IMR-90 (cell line): ENCODE results near the gene SCFD1. TPM values are rescaled to one million over a fixed set of nuclear protein-coding genes. Genes with fewer than 3 reads are reported as not detected.

Experiments used
- ATAC-seq: fragments of 200-7000 bp; cut with Tn5 transposase; 2 replicates; pipeline ENCODE4 v1.9.1; 2020; ENCODE audit warnings: low read depth, mild to moderate bottlenecking, moderate library complexity
- BruUV-seq: library from RNA; stranded (reverse); fragments of 400-500 nt; replicated peaks from 2 replicates; lab custom pipeline; 2021; lab: Mats Ljungman, UMichigan
- CTCF ChIA-PET: fragments of 300-600 bp; formaldehyde crosslinking; extraction: SDS; loops from one replicate; lab custom pipeline; 2021; ENCODE audit warnings: antibody characterized with exemption; lab: Yijun Ruan, JAX
- POLR2A ChIA-PET: fragments of 300-600 bp; sonication (Branson Sonifier 250); formaldehyde crosslinking; loops from one replicate; lab custom pipeline; 2022; ENCODE audit warnings: antibody characterized with exemption; ENCODE audit not compliant: unreplicated experiment; lab: Charles Lee
- DNase-seq: peaks from one replicate; pipeline ENCODE4 v3.0.0; 2013
- H2AFZ ChIP-seq: replicated peaks from 2 replicates; pipeline ENCODE3; 2013; ENCODE audit warnings: low read length, mild to moderate bottlenecking; ENCODE audit not compliant: poor library complexity
- H2AK5ac ChIP-seq: 2 replicates; pipeline ENCODE4 v1.6.1; 2013; ENCODE audit warnings: low read depth, low read length, inconsistent platforms
- H2AK9ac ChIP-seq: replicated peaks from 2 replicates; pipeline ENCODE3; 2013; ENCODE audit warnings: mild to moderate bottlenecking, low read depth, low read length, moderate library complexity; ENCODE audit not compliant: poor library complexity
- H2BK120ac ChIP-seq: 2 replicates; pipeline ENCODE4 v1.6.1; 2013; ENCODE audit warnings: low read depth, low read length, inconsistent platforms
- H2BK15ac ChIP-seq: 3 replicates; pipeline ENCODE4 v1.6.1; 2013; ENCODE audit warnings: low read depth, low read length, inconsistent platforms
- H2BK20ac ChIP-seq: 2 replicates; pipeline ENCODE4 v1.6.1; 2013; ENCODE audit warnings: low read depth, mild to moderate bottlenecking, inconsistent platforms, low read length, moderate library complexity
- H2BK5ac ChIP-seq: 2 replicates; pipeline ENCODE4 v1.6.1; 2013; ENCODE audit warnings: mild to moderate bottlenecking, low read depth, low read length, inconsistent platforms; ENCODE audit not compliant: poor library complexity, severe bottlenecking
- H3K14ac ChIP-seq: replicated peaks from 2 replicates; pipeline ENCODE4 v1.6.1; 2013; ENCODE audit warnings: low read depth, low read length, inconsistent platforms
- H3K18ac ChIP-seq: 2 replicates; pipeline ENCODE4 v1.6.1; 2013; ENCODE audit warnings: low read depth, low read length, control low read depth
- H3K23ac ChIP-seq: 2 replicates; pipeline ENCODE4 v1.6.1; 2013; ENCODE audit warnings: low read depth, low read length, inconsistent platforms
- H3K27ac ChIP-seq: 2 replicates; pipeline ENCODE4 v1.5.1; 2013; ENCODE audit warnings: mild to moderate bottlenecking, control low read depth, low read length; ENCODE audit not compliant: insufficient read depth
- H3K27me3 ChIP-seq: 2 replicates; pipeline ENCODE4 v1.6.1; 2013; ENCODE audit warnings: low read length; ENCODE audit not compliant: control insufficient read depth, insufficient read depth
- H3K36me3 ChIP-seq: 2 replicates; pipeline ENCODE4 v1.6.1; 2013; ENCODE audit warnings: low read length, mixed read lengths; ENCODE audit not compliant: control insufficient read depth, insufficient read depth
- H3K4ac ChIP-seq: 2 replicates; pipeline ENCODE4 v1.6.1; 2013; ENCODE audit warnings: low read depth, low read length, inconsistent platforms
- H3K4me1 ChIP-seq: 2 replicates; pipeline ENCODE4 v1.6.1; 2013; ENCODE audit warnings: low read length, mixed read lengths; ENCODE audit not compliant: control insufficient read depth, insufficient read depth
- H3K4me2 ChIP-seq: 2 replicates; pipeline ENCODE4 v1.6.1; 2013; ENCODE audit warnings: low read depth, mild to moderate bottlenecking, control low read depth, low read length, moderate library complexity
- H3K4me3 ChIP-seq: 2 replicates; pipeline ENCODE4 v1.5.1; 2013; ENCODE audit warnings: low read depth, mild to moderate bottlenecking, control low read depth, low read length, moderate library complexity; ENCODE audit not compliant: insufficient read depth
- H3K56ac ChIP-seq: 2 replicates; pipeline ENCODE4 v1.6.1; 2013; ENCODE audit warnings: low read length, inconsistent platforms; ENCODE audit not compliant: insufficient read depth; ENCODE audit errors: extremely low read depth
- H3K79me1 ChIP-seq, 2 experiments: 2 replicates each; pipeline ENCODE4 v1.6.1; 2013; ENCODE audit warnings: low read length in 2 of 2, inconsistent platforms in 1 of 2, low read depth in 1 of 2
- H3K9ac ChIP-seq: 2 replicates; pipeline ENCODE4 v1.6.1; 2013; ENCODE audit warnings: low read depth, low read length, control low read depth
- H3K9me1 ChIP-seq: 2 replicates; pipeline ENCODE4 v1.6.1; 2013; ENCODE audit warnings: low read length, inconsistent platforms; ENCODE audit not compliant: insufficient read depth
- H3K9me3 ChIP-seq: 2 replicates; pipeline ENCODE4 v1.6.1; 2013; ENCODE audit warnings: low read length; ENCODE audit not compliant: control insufficient read depth, insufficient read depth
- H4K20me1 ChIP-seq: 2 replicates; pipeline ENCODE4 v1.6.1; 2013; ENCODE audit warnings: low read length, inconsistent platforms; ENCODE audit not compliant: insufficient read depth
- H4K5ac ChIP-seq: 2 replicates; pipeline ENCODE4 v1.6.1; 2013; ENCODE audit warnings: mild to moderate bottlenecking, low read depth, low read length, control low read depth
- H4K8ac ChIP-seq, 2 experiments: 2 replicates each; pipeline ENCODE4 v1.6.1; 2013; ENCODE audit warnings: low read depth in 2 of 2, low read length in 2 of 2, control low read depth in 1 of 2, inconsistent platforms in 1 of 2
- H4K91ac ChIP-seq: 2 replicates; pipeline ENCODE4 v1.6.1; 2013; ENCODE audit warnings: low read depth, low read length, inconsistent platforms; ENCODE audit not compliant: insufficient read depth
- CEBPB ChIP-seq: IDR thresholded peaks from 2 replicates; pipeline ENCODE4 v1.6.1; 2012; ENCODE audit warnings: low read depth, low read length, improper control_type of control experiment
- CHD1 ChIP-seq: IDR thresholded peaks from 2 replicates; pipeline ENCODE4 v1.6.1; 2012; ENCODE audit warnings: low read depth, low read length, improper control_type of control experiment
- CTCF ChIP-seq: conservative IDR thresholded peaks from 2 replicates; pipeline ENCODE4 v1.5.1; 2012; ENCODE audit warnings: mild to moderate bottlenecking, low read depth, low read length, improper control_type of control experiment
- ELK1 ChIP-seq: fragments of 150-350 bp; IDR thresholded peaks from 2 replicates; pipeline ENCODE4 v1.6.1; 2016; ENCODE audit warnings: low read depth, mild to moderate bottlenecking, low read length, moderate library complexity, borderline replicate concordance
- MXI1 ChIP-seq: IDR thresholded peaks from 2 replicates; pipeline ENCODE4 v1.6.1; 2012; ENCODE audit warnings: low read depth, mild to moderate bottlenecking, low read length, moderate library complexity, borderline replicate concordance
- NFE2L2 ChIP-seq: fragments of 150-350 bp; IDR thresholded peaks from 2 replicates; pipeline ENCODE4 v1.6.1; 2016; ENCODE audit warnings: low read depth, mild to moderate bottlenecking, low read length
- POLR2A ChIP-seq: IDR thresholded peaks from 2 replicates; pipeline ENCODE4 v1.6.1; 2012; ENCODE audit warnings: mild to moderate bottlenecking, low read depth, low read length
- RFX5 ChIP-seq: IDR thresholded peaks from 2 replicates; pipeline ENCODE4 v1.8.0; 2012; ENCODE audit warnings: low read depth, mild to moderate bottlenecking, low read length, moderate library complexity
- WGBS, 2 experiments: methylation state at CpG; one replicate each; pipeline versions ENCODE4 v1.1.5 to v1.1.7; 2013; ENCODE audit warnings: missing lambda C conversion rate in 2 of 2; ENCODE audit not compliant: insufficient read length in 1 of 2; ENCODE audit errors: extremely low coverage in 2 of 2; 5-methylcytosine and 5-hydroxymethylcytosine counted together
- dilution Hi-C: fragments of 300-500 bp; cut with HindIII; formaldehyde crosslinking; loops from one replicate; pipeline ENCODE4 v1.14.3; 2018; ENCODE audit warnings: low sequenced_read_pairs; ENCODE audit not compliant: unreplicated experiment
- in situ Hi-C: fragments of 300-500 bp; cut with MboI; formaldehyde crosslinking; loops from 3 replicates; pipeline ENCODE4 v1.14.3; 2019; ENCODE audit warnings: low sequenced_read_pairs, inconsistent platforms, mixed read lengths
- intact Hi-C: fragments of 100-400 bp; cut with micrococcal nuclease; formaldehyde crosslinking; loops from 2 replicates; pipeline ENCODE4 v1.10.0; 2022
- polyA plus RNA-seq, 3 experiments: library from polyadenylated mRNA; depleted of rRNA; stranded (reverse); fragments of >200 nt; gene quantifications; 2 replicates each; pipeline ENCODE4 v1.2.3, GENCODE V29; 2012; ENCODE audit warnings: low replicate concordance in 1 of 3
- total RNA-seq: library from RNA; depleted of rRNA; stranded (reverse); fragments of >200 nt; gene quantifications from 2 replicates; pipeline ENCODE4 v1.2.3, GENCODE V29; 2012

Gene SCFD1
- total and polyA plus RNA-seq, 2 of the 4 experiments (the other 2 are of a cell fraction), result 51.4 to 74.0 TPM

GRCh38 chr14:30621354-30621939 lies 672 bp upstream of the SCFD1 start (continued):
- TF ChIP-seq NFE2L2, result no peak

- H2BK5ac ChIP-seq, result no peak overlapping the region
- peaks cover 2% of the 10 kb centered on the region; the same call in 1 of the 2 replicates for H3K36me3 ChIP-seq
- WGBS, 2 experiments, result no CpG with 5 or more reads among the region's 7 CpGs
- no peak for DNase-seq
- no peak overlapping the region for H3K56ac ChIP-seq
- CTCF ChIA-PET, result no interaction called here
- H3K9me1 ChIP-seq, result peaks cover 13% of the 10 kb centered on the region
- intact Hi-C loops (loop anchor here (5.0 kb wide), 1 partner anchor 61 kb away; no protein-coding TSS in a partner anchor), dilution Hi-C loops (no loop called here), in situ Hi-C loops (no loop called here)
- POLR2A ChIA-PET, result no interaction called here
- ATAC-seq, result no peak
- peaks cover 7 to 45% of the 10 kb centered on the region in 2 experiments; a peak in 3 of 4 replicates for H3K79me1 ChIP-seq
- H2AFZ ChIP-seq, result no peak overlapping the region
- TF ChIP-seq RFX5, result no peak
- no peak for TF ChIP-seq CHD1
- TF ChIP-seq CTCF, result no peak
- TF ChIP-seq CEBPB, result no peak
- TF ChIP-seq POLR2A, result no peak
- TF ChIP-seq ELK1, result no peak
- TF ChIP-seq MXI1, result no peak
- H3K9me3 ChIP-seq, result no peaks in the 10 kb centered on the region
- no peak overlapping the region for H3K14ac ChIP-seq
- H3K27me3 ChIP-seq, result no peaks in the 10 kb centered on the region
- no peak overlapping the region for H3K27ac ChIP-seq
- peaks cover 30% of the 10 kb centered on the region; the same call in 1 of the 2 replicates for H4K20me1 ChIP-seq
- no TSS peak for BruUV-seq
- H2AK9ac ChIP-seq, result no peak overlapping the region
- no peak overlapping the region for H2BK20ac ChIP-seq
- no peak overlapping the region for H2BK15ac ChIP-seq
- no peak overlapping the region for H4K91ac ChIP-seq
- peak overlapping the region; percentile 90 for H3K4me3 ChIP-seq
- H3K9ac ChIP-seq, result peak overlapping the region; percentile 100; the same call in 1 of the 2 replicates
- no peak overlapping the region for H4K5ac ChIP-seq
- no peak overlapping the region for H3K4ac ChIP-seq
- H3K4me2 ChIP-seq, result peak overlapping the region; percentile 58
- no peak overlapping the region for H3K18ac ChIP-seq
- no peak overlapping the region for H4K8ac ChIP-seq
- no peak overlapping the region for H2BK120ac ChIP-seq
- H3K4me1 ChIP-seq, result peaks cover 3% of the 10 kb centered on the region
- H3K23ac ChIP-seq, result peak overlapping the region; percentile 37; the same call in 1 of the 2 replicates
- no peak overlapping the region for H2AK5ac ChIP-seq
Measured at GRCh38 chr14:30623412-30624131, 1.5 kb downstream of the SCFD1 start.
